ENCODE measurements around the gene DMXL1.
A peak's percentile ranks its signal among the peaks of the same experiment; 100 is the strongest.

The DMXL1 gene

GRCh38 chr5:119212676-119213075, 141.8 kb downstream of the DMXL1 start:
- Histone ChIP-seq H3K36me3 (ENCODE audit: control insufficient read depth in 4 of 4, insufficient read depth in 4 of 4, low read length in 3 of 4) (peaks cover 0 to 13% (median 0%) of the 10 kb centered on the region in 4 experiments), H3K4me1 (ENCODE audit: control extremely low read depth in 1 of 4, control insufficient read depth in 4 of 4, insufficient read depth in 4 of 4, low read length in 3 of 4) (no peaks in the 10 kb centered on the region), H3K9me3 (ENCODE audit: control extremely low read depth in 1 of 5, control insufficient read depth in 4 of 5, insufficient read depth in 2 of 5, low read depth in 1 of 5, low read length in 4 of 5) (no peaks in the 10 kb centered on the region), H3K27ac (ENCODE audit: insufficient read depth in 1 of 2, low read depth in 1 of 2, low read length in 2 of 2, poor library complexity in 1 of 2, severe bottlenecking in 2 of 2) (no peak overlapping the region), H3K4me3 (ENCODE audit: control insufficient read depth in 1 of 7, extremely low read depth in 1 of 7, insufficient read depth in 4 of 7, low read depth in 2 of 7, low read length in 6 of 7) (no peak overlapping the region), H3K27me3 (replicated peaks in 2 of 5; ENCODE audit: control insufficient read depth in 4 of 5, insufficient read depth in 5 of 5, low read length in 4 of 5) (no peaks in the 10 kb centered on the region)
- ChIA-PET CTCF (interaction anchor here (1.5 kb wide), 1 partner anchor 13 kb away, joined by 3 read pairs; no protein-coding TSS in a partner anchor), POLR2A (no interaction called here)
- no peak for DNase-seq

DNA sequence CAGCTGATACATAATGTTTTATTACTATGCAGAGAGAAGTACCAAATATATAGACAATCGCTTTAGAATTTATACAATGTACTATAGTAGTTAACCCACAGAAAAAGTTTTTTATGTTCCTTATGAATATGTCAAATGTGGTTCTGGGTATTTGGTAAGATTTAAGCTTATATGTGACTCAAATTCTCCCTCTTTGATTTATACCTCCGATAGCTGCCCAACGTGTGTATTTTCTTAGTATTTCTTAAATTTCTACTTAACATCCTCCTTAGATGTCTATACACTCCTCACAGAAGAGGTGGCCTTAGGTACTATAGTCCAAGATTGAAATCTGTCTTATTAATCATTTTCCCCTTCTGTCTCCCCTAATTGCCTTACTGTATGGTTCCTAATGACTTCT, 146.3 kb downstream of the DMXL1 start:
- Histone ChIP-seq H3K9me3 (ENCODE audit: control extremely low read depth in 1 of 5, control insufficient read depth in 4 of 5, insufficient read depth in 2 of 5, low read depth in 1 of 5, low read length in 4 of 5) (no peaks in the 10 kb centered on the region), H3K4me1 (ENCODE audit: control extremely low read depth in 1 of 4, control insufficient read depth in 4 of 4, insufficient read depth in 4 of 4, low read length in 3 of 4) (no peaks in the 10 kb centered on the region), H3K27ac (ENCODE audit: insufficient read depth in 1 of 2, low read depth in 1 of 2, low read length in 2 of 2, poor library complexity in 1 of 2, severe bottlenecking in 2 of 2) (no peak overlapping the region), H3K36me3 (ENCODE audit: control insufficient read depth in 4 of 4, insufficient read depth in 4 of 4, low read length in 3 of 4) (peaks cover 0 to 23% (median 2%) of the 10 kb centered on the region in 4 experiments), H3K27me3 (replicated peaks in 2 of 5; ENCODE audit: control insufficient read depth in 4 of 5, insufficient read depth in 5 of 5, low read length in 4 of 5) (no peaks in the 10 kb centered on the region), H3K4me3 (ENCODE audit: control insufficient read depth in 1 of 7, extremely low read depth in 1 of 7, insufficient read depth in 4 of 7, low read depth in 2 of 7, low read length in 6 of 7) (no peak overlapping the region)
- WGBS (ENCODE audit: insufficient coverage): no CpG with 5 or more reads among the region's 3 CpGs
- ChIA-PET CTCF (no interaction called here), POLR2A (no interaction called here)
- DNase-seq: no peak

DNA sequence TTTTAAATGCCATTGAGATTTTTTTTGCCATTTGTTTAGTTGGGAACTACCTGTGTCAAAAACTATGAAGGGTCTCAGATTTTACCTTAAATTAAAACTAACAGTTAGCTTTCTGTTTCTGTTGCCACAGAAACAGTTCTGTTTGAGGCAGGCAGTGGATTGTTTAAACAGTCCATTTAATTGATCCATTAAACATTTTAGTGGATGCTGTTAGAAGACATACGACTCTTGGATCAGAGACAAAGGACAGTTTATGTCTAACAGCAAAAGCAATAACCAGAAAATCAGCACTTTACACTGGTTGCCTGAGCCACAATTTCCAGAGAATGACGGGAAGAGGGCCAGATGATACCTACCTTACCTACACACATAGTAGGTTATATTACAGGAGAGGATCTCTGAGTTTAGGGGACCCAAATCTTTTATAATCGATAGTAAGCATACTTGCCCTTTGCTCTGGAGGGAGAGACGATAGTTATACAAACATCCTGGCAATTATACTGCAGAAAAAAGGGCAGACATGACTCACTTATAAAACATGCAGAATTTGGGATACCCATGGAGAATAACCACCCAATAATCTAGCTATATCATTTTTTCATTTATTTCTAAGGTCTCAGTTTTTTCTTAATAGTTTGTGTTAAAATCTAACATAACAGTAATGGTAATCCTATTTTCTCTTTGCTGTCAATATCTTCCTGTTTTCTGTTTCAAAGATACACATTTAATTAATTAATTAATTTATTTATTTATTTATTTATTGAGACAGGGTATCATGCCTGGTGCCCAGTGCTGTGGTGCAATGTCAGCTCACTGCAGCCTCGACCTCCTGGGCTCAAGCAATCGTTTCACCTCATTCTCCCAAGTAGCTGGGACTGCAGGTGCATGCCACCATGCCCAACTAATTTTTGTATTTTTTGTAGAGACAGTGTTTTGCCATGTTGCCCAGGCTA, 148.2 kb downstream of the DMXL1 start:
- no peak overlapping the region for H3K27ac ChIP-seq (ENCODE audit: insufficient read depth in 1 of 2, low read depth in 1 of 2, low read length in 2 of 2, poor library complexity in 1 of 2, severe bottlenecking in 2 of 2)
- DNase-seq: no peak
- H3K4me3 ChIP-seq (ENCODE audit: control insufficient read depth in 1 of 7, extremely low read depth in 1 of 7, insufficient read depth in 4 of 7, low read depth in 2 of 7, low read length in 6 of 7): no peak overlapping the region
- no peaks in the 10 kb centered on the region for H3K4me1 ChIP-seq (ENCODE audit: control extremely low read depth in 1 of 4, control insufficient read depth in 4 of 4, insufficient read depth in 4 of 4, low read length in 3 of 4)
- POLR2A ChIA-PET: interaction anchor here (0.6 kb wide), 1 partner anchor 130 kb away, joined by 3 read pairs; no protein-coding TSS in a partner anchor
- no peaks in the 10 kb centered on the region for H3K9me3 ChIP-seq (ENCODE audit: control extremely low read depth in 1 of 5, control insufficient read depth in 4 of 5, insufficient read depth in 2 of 5, low read depth in 1 of 5, low read length in 4 of 5)
- 100% methylated on average over 4 of the region's 6 CpGs for WGBS (ENCODE audit: insufficient coverage)
- CTCF ChIA-PET: interaction anchor here (1.1 to 1.7 kb wide), 3 partner anchors 9 to 192 kb away, joined by 3 to 6 read pairs (median 5); no protein-coding TSS in a partner anchor
- H3K27me3 ChIP-seq (replicated peaks in 2 of 5; ENCODE audit: control insufficient read depth in 4 of 5, insufficient read depth in 5 of 5, low read length in 4 of 5): no peaks in the 10 kb centered on the region
- H3K36me3 ChIP-seq (ENCODE audit: control insufficient read depth in 4 of 4, insufficient read depth in 4 of 4, low read length in 3 of 4): peaks cover 0 to 23% (median 6%) of the 10 kb centered on the region in 4 experiments

GRCh38 chr5:119220576-119221197, 149.8 kb downstream of the DMXL1 start:
- H3K27ac ChIP-seq (ENCODE audit: insufficient read depth in 1 of 2, low read depth in 1 of 2, low read length in 2 of 2, poor library complexity in 1 of 2, severe bottlenecking in 2 of 2): no peak overlapping the region
- ChIA-PET POLR2A (no interaction called here), CTCF (interaction anchor here (1.4 to 1.7 kb wide), 2 partner anchors 18 to 191 kb away, joined by 3 to 6 read pairs; no protein-coding TSS in a partner anchor)
- H3K4me1 ChIP-seq (ENCODE audit: control extremely low read depth in 1 of 4, control insufficient read depth in 4 of 4, insufficient read depth in 4 of 4, low read length in 3 of 4): no peaks in the 10 kb centered on the region
- no CpG with 5 or more reads among the region's 1 CpG for WGBS (ENCODE audit: insufficient coverage)
- no peaks in the 10 kb centered on the region for H3K27me3 ChIP-seq (replicated peaks in 2 of 5; ENCODE audit: control insufficient read depth in 4 of 5, insufficient read depth in 5 of 5, low read length in 4 of 5)
- DNase-seq: no peak
- no peaks in the 10 kb centered on the region for H3K9me3 ChIP-seq (ENCODE audit: control extremely low read depth in 1 of 5, control insufficient read depth in 4 of 5, insufficient read depth in 2 of 5, low read depth in 1 of 5, low read length in 4 of 5)
- H3K4me3 ChIP-seq (ENCODE audit: control insufficient read depth in 1 of 7, extremely low read depth in 1 of 7, insufficient read depth in 4 of 7, low read depth in 2 of 7, low read length in 6 of 7): no peak overlapping the region
- H3K36me3 ChIP-seq (ENCODE audit: control insufficient read depth in 4 of 4, insufficient read depth in 4 of 4, low read length in 3 of 4): peaks cover 0 to 26% (median 6%) of the 10 kb centered on the region in 4 experiments

GRCh38 chr5:119221330-119221729, 150.4 kb downstream of the DMXL1 start:
- Histone ChIP-seq H3K27me3 (replicated peaks in 2 of 5; ENCODE audit: control insufficient read depth in 4 of 5, insufficient read depth in 5 of 5, low read length in 4 of 5) (no peaks in the 10 kb centered on the region), H3K36me3 (ENCODE audit: control insufficient read depth in 4 of 4, insufficient read depth in 4 of 4, low read length in 3 of 4) (peaks cover 0 to 26% (median 7%) of the 10 kb centered on the region in 4 experiments), H3K4me1 (ENCODE audit: control extremely low read depth in 1 of 4, control insufficient read depth in 4 of 4, insufficient read depth in 4 of 4, low read length in 3 of 4) (no peaks in the 10 kb centered on the region), H3K9me3 (ENCODE audit: control extremely low read depth in 1 of 5, control insufficient read depth in 4 of 5, insufficient read depth in 2 of 5, low read depth in 1 of 5, low read length in 4 of 5) (no peaks in the 10 kb centered on the region), H3K27ac (ENCODE audit: insufficient read depth in 1 of 2, low read depth in 1 of 2, low read length in 2 of 2, poor library complexity in 1 of 2, severe bottlenecking in 2 of 2) (no peak overlapping the region), H3K4me3 (ENCODE audit: control insufficient read depth in 1 of 7, extremely low read depth in 1 of 7, insufficient read depth in 4 of 7, low read depth in 2 of 7, low read length in 6 of 7) (no peak overlapping the region)
- ChIA-PET CTCF (interaction anchor here (1.7 kb wide), 1 partner anchor 190 kb away, joined by 6 read pairs; no protein-coding TSS in a partner anchor), POLR2A (no interaction called here)
- DNase-seq: peak in 1 of 3 donors; percentile 10

- Histone ChIP-seq H3K27ac (ENCODE audit: insufficient read depth in 1 of 2, low read depth in 1 of 2, low read length in 2 of 2, poor library complexity in 1 of 2, severe bottlenecking in 2 of 2) (no peak overlapping the region), H3K4me3 (ENCODE audit: control insufficient read depth in 1 of 7, extremely low read depth in 1 of 7, insufficient read depth in 4 of 7, low read depth in 2 of 7, low read length in 6 of 7) (no peak overlapping the region), H3K9me3 (ENCODE audit: control extremely low read depth in 1 of 5, control insufficient read depth in 4 of 5, insufficient read depth in 2 of 5, low read depth in 1 of 5, low read length in 4 of 5) (no peaks in the 10 kb centered on the region), H3K4me1 (ENCODE audit: control extremely low read depth in 1 of 4, control insufficient read depth in 4 of 4, insufficient read depth in 4 of 4, low read length in 3 of 4) (no peaks in the 10 kb centered on the region), H3K27me3 (replicated peaks in 2 of 5; ENCODE audit: control insufficient read depth in 4 of 5, insufficient read depth in 5 of 5, low read length in 4 of 5) (no peaks in the 10 kb centered on the region), H3K36me3 (ENCODE audit: control insufficient read depth in 4 of 4, insufficient read depth in 4 of 4, low read length in 3 of 4) (peaks cover 6 to 20% (median 12%) of the 10 kb centered on the region in 4 experiments)
- DNase-seq: no peak
- ChIA-PET CTCF (no interaction called here), POLR2A (interaction anchor here (1.4 kb wide), 1 partner anchor 38 kb away, joined by 3 read pairs; no protein-coding TSS in a partner anchor)
These were observed 159.1 kb downstream of the DMXL1 start for GRCh38 chr5:119229950-119230349.

Measured in common myeloid progenitor, CD34-positive (primary cell).